ENCODE measurements around the gene PLPP4.

GRCh38 chr10:120598386-120598785 lies 141.4 kb downstream of the PLPP4 start:
- TF ChIP-seq TAF1 (IDR thresholded peaks at IDR 0.05; ENCODE audit: borderline replicate concordance, insufficient read depth, low read length) (no peak), POLR2AphosphoS5 (IDR thresholded peaks at IDR 0.05; ENCODE audit: low read depth, low read length) (no peak), REST (IDR thresholded peaks at IDR 0.05; ENCODE audit: insufficient read depth in 1 of 2, low read depth in 2 of 2, low read length in 2 of 2) (no peak), SIN3A (IDR thresholded peaks at IDR 0.05; ENCODE audit: borderline replicate concordance, insufficient read depth, low read length) (no peak)

Data from PFSK-1 (cell line).